Naive B cell (primary cell): ENCODE results near the gene ACTL8. TPM values are rescaled to one million over a fixed set of nuclear protein-coding genes. Genes with fewer than 3 reads are reported as not detected.
A peak's percentile ranks its signal among the peaks of the same experiment; 100 is the strongest.

Experiments
- ATAC-seq, 2 donors: fragments of 150-1000 bp; cut with Tn5 transposase; 2 replicates each; pipeline ENCODE4 v1.10.0; 2021; ENCODE audit warnings: low read depth in 2 of 2, mild to moderate bottlenecking in 2 of 2, moderate library complexity in 2 of 2
- DNase-seq: peaks from one replicate; pipeline ENCODE4 v3.0.0; 2022
- H3K27ac Mint-ChIP-seq, 6 donors: one replicate each; pipeline ENCODE4 v1.8.0; 2020 to 2022; ENCODE audit warnings: mild to moderate bottlenecking in 6 of 6, mixed read lengths in 6 of 6, moderate library complexity in 5 of 6, inconsistent platforms in 2 of 6
- H3K27me3 Mint-ChIP-seq, 3 donors: one replicate each; pipeline ENCODE4 v1.8.0; 2021 to 2022; ENCODE audit warnings: mixed read lengths in 3 of 3, mild to moderate bottlenecking in 1 of 3
- H3K36me3 Mint-ChIP-seq, 2 donors: one replicate each; pipeline ENCODE4 v1.8.0; 2020 to 2022; ENCODE audit warnings: mixed read lengths in 2 of 2, inconsistent platforms in 1 of 2, mild to moderate bottlenecking in 1 of 2
- H3K4me1 Mint-ChIP-seq, 3 donors: one replicate each; pipeline ENCODE4 v1.8.0; 2020 to 2022; ENCODE audit warnings: mixed read lengths in 3 of 3, inconsistent platforms in 1 of 3, mild to moderate bottlenecking in 1 of 3, moderate library complexity in 1 of 3
- H3K4me3 Mint-ChIP-seq, 8 donors: one replicate each; pipeline ENCODE4 v1.8.0; 2020 to 2022; ENCODE audit warnings: mild to moderate bottlenecking in 8 of 8, mixed read lengths in 8 of 8, moderate library complexity in 8 of 8, inconsistent platforms in 2 of 8
- H3K9me3 Mint-ChIP-seq, 7 donors: one replicate each; pipeline ENCODE4 v1.8.0; 2020 to 2022; ENCODE audit warnings: mixed read lengths in 7 of 7, mild to moderate bottlenecking in 5 of 7, inconsistent platforms in 2 of 7, moderate library complexity in 1 of 7
- polyA plus RNA-seq, 6 donors: library from polyadenylated mRNA; unstranded; fragments of 300-500 nt; fragmentation: Illumina TruSeq; gene quantifications; one replicate each; pipeline ENCODE4 v1.2.3, GENCODE V29; 2021; ENCODE audit warnings: low read depth in 6 of 6

The ACTL8 gene
- polyA plus RNA-seq, 6 donors from 2014 or later = not detected

DNA sequence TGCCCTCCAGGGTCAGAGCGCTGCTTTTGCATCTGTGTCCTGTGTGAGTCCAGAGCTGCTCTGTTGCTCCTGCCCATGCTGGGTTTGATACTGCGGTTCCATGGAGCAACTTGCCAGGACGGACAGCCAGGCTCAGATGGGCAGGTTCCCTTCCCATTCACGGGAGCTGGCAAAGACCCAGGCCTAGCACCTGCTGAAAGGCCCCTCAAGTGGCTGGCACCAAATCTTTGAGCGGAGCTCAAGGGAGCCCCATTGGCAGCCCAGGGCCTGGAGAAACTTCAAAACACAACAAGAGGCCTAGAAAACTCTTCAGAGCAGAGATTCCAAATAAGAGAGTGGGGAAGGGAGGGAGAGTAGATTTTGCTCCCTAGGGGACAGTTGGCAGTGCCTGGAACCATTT lies 97.2 kb downstream of the ACTL8 start:
- DNase-seq (no peak), ATAC-seq (no peak)
- Mint-ChIP-seq H3K9me3 (peaks cover 2 to 12% (median 7%) of the 10 kb centered on the region in 7 donors), H3K27me3 (peaks cover 0 to 5% (median 4%) of the 10 kb centered on the region in 3 donors), H3K4me1 (no peaks in the 10 kb centered on the region), H3K36me3 (no peaks in the 10 kb centered on the region), H3K27ac (no peak overlapping the region), H3K4me3 (no peak overlapping the region)

DNA sequence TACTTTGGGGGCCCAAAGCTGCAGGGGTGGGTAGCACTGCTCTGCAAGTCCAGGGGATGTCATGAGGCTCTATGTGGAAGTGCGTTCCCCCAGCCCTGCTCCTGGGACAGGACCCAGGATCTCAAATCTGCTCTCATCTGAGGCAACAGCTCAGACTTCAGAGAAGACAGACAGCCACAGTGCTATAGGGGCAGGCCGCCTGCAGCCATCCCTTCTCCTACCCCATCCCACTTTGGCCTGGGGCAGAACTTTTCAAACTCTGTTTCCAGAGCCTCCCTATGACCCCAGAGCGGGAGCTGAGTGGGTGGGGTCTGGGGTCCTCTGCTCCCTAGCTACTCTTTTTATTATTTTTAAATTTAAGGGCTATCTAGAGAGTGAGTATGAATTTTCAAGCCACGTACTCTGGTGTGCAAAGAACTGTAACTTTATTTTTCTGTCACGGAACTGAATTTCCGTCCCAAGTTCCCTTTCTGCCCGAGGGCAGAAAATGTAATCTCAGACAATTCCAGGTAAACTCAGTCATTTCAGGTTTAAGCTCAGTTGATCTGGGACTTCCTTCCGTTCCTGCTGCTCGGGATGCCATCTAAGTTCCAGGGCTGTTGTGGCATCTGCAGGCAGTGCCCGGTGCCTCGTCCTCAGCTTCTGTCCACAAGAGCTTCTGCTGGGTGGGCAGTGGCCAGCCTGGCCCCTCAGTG lies 98.3 kb downstream of the ACTL8 start:
- Mint-ChIP-seq H3K4me1 (no peaks in the 10 kb centered on the region), H3K4me3 (no peak overlapping the region), H3K36me3 (no peaks in the 10 kb centered on the region), H3K27me3 (peaks cover 0 to under 1% (median 0%) of the 10 kb centered on the region in 3 donors), H3K27ac (no peak overlapping the region), H3K9me3 (peaks cover 0 to 4% (median 3%) of the 10 kb centered on the region in 7 donors)
- DNase-seq (no peak), ATAC-seq (no peak)

DNA sequence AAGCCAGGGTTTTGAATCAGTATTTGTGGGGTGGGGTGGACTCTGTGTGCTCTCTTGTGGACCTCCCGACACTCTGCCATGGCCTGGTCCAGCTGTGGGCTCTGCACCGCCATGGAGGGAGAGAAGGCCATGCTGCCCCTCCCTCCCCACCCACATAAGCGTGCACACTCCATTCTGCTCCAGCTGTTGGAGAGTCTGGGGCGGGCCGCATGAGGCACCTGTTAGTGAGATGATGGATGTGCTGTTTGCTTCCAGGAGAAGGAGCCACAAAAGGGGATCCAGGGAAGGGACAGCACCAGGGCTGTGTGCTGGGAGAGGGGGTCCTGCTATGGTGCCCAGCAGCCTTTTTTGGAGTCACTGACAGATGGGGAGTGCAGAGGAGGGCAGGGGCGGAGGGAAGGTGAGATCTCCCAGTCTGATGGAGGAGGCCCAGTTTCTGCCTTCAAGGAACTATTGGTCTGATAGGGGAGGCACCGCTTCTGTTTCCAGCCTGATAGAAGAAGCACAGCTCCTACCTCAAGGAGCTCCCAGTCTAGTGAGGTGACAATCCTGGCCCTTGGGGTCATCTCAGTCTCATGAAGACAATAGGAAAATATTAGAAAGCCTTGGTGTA lies 101.5 kb downstream of the ACTL8 start:
- peaks cover under 1 to 1% (median under 1%) of the 10 kb centered on the region in 3 donors for H3K4me1 Mint-ChIP-seq
- peaks cover 0 to 5% (median 0%) of the 10 kb centered on the region in 7 donors for H3K9me3 Mint-ChIP-seq
- H3K27ac Mint-ChIP-seq = no peak overlapping the region
- H3K36me3 Mint-ChIP-seq = no peaks in the 10 kb centered on the region
- no peak for DNase-seq
- no peak overlapping the region for H3K4me3 Mint-ChIP-seq
- peaks cover 0 to 10% (median 9%) of the 10 kb centered on the region in 3 donors for H3K27me3 Mint-ChIP-seq
- no peak for ATAC-seq

DNA sequence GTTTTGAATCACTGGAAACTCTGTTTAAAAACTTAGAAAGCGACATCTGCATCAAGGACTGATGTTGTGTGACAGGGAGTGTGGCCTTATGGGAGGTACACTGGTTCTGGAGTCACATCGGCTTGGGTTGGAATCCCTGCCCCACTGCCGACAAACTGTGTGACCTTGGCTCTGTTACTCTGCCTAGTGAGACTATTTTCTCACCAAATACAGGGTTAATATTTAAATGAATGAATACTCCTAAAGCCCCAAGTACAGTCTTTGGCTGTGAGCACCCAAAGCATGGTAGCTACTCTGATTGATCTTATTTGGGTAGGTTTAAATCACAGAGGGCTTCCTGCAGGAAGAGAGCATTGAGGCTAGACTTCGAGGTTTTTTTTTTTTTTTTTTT lies 102.0 kb downstream of the ACTL8 start:
- H3K4me3 Mint-ChIP-seq = no peak overlapping the region
- H3K27me3 Mint-ChIP-seq = peaks cover 0 to 10% (median 9%) of the 10 kb centered on the region in 3 donors
- DNase-seq (no peak), ATAC-seq (no peak)
- H3K9me3 Mint-ChIP-seq = peaks cover 0 to 5% (median 0%) of the 10 kb centered on the region in 7 donors
- H3K36me3 Mint-ChIP-seq = no peaks in the 10 kb centered on the region
- H3K27ac Mint-ChIP-seq = no peak overlapping the region
- H3K4me1 Mint-ChIP-seq = peaks cover 4 to 6% (median 5%) of the 10 kb centered on the region in 3 donors

DNA sequence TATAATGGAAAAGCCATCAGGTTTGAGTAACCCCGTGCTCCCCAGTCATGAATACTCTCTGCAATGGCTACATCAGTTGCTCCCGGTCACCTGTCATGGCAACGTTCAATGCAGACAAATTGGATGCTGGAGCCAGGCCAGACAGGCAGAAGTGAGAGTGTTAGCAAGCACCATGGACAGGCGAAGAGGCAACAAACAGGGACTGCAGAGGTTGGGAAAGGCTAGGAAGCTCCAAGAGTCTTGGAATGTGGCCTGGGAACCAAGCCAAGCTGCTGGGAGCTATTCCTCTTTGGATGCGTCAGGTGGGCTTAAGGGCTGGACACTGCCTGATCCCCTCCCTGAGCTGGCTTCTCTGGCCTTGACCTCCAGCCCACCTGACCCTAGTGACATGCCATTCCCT lies 102.9 kb downstream of the ACTL8 start:
- Mint-ChIP-seq H3K4me1 (peaks cover 4 to 6% (median 5%) of the 10 kb centered on the region in 3 donors), H3K27ac (no peak overlapping the region), H3K36me3 (no peaks in the 10 kb centered on the region), H3K27me3 (peaks cover 0 to 10% (median 9%) of the 10 kb centered on the region in 3 donors), H3K9me3 (peaks cover 0 to 5% (median 0%) of the 10 kb centered on the region in 7 donors), H3K4me3 (no peak overlapping the region)
- DNase-seq (no peak), ATAC-seq (no peak)

DNA sequence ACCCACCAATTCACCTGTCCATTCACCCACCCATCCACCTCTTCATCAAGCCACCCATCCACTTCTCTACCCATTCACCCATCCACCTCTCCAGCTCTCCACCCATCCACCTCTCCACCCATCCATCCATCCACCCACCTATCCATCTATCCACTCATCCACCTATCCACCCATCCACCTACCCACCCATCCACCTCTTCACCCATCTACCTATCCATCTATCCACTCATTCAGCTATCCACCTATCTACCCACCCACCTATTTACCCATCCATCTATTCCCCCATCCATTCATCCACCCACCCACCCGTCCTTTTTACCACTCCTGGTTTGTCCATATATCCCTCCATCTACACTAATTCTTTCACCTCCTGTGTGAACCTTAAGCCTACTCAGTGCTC lies 105.7 kb downstream of the ACTL8 start:
- peaks cover 0 to 10% (median 9%) of the 10 kb centered on the region in 3 donors for H3K27me3 Mint-ChIP-seq
- DNase-seq = no peak
- peak overlapping the region in 1 of 6 donors; percentile 25 for H3K27ac Mint-ChIP-seq
- no peak overlapping the region for H3K4me3 Mint-ChIP-seq
- H3K4me1 Mint-ChIP-seq = peaks cover 4 to 6% (median 5%) of the 10 kb centered on the region in 3 donors
- H3K9me3 Mint-ChIP-seq = peaks cover 0 to 5% (median 0%) of the 10 kb centered on the region in 7 donors
- no peaks in the 10 kb centered on the region for H3K36me3 Mint-ChIP-seq
- ATAC-seq = no peak

DNA sequence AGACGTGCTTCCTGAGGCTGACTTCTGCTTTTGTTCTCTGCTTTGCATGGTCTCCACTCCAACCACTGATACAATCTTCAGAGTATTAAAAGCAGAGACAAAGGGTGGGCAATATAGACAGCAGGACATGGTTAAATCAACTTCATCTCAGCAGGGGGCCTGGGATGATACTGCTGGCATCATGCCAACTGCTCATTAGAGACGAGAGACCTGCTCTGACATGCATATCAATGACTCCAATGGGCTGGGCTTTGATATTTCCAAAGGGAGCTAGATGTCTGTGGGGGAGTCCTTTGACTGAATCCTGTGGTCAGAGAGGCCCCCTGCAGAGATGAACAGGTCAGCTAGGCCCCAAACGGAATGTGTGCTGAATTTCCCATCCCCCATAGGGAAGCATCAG lies 106.6 kb downstream of the ACTL8 start:
- Mint-ChIP-seq H3K4me1 (peaks cover 4 to 6% (median 5%) of the 10 kb centered on the region in 3 donors), H3K36me3 (no peaks in the 10 kb centered on the region), H3K27ac (peak overlapping the region in 1 of 6 donors; percentile 44), H3K4me3 (no peak overlapping the region), H3K9me3 (peaks cover 0 to 5% (median 0%) of the 10 kb centered on the region in 7 donors), H3K27me3 (peaks cover 0 to 10% (median 9%) of the 10 kb centered on the region in 3 donors)
- ATAC-seq = no peak
- DNase-seq = no peak

DNA sequence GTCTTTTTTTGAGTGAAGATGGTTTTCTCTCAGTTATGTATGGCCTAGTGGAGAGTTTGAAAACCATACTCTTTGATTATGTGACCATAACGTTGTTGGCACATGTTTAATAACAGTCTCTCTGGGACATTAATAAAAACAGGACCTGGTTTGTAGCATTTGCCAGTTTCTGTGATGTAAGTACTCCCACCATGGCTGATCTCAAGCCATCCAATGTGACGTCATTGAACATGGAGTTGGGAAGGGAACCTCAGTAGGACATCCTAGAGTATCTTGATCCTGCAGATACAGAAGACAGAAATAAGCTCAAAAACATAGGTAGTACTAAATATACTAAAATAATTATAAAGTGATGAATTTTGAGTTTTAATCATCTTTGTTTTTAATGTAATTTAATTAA lies 107.0 kb downstream of the ACTL8 start:
- no peak for ATAC-seq
- Mint-ChIP-seq H3K4me1 (peaks cover 4 to 6% (median 5%) of the 10 kb centered on the region in 3 donors), H3K27me3 (peaks cover under 1 to 13% (median 12%) of the 10 kb centered on the region in 3 donors), H3K4me3 (no peak overlapping the region), H3K9me3 (peaks cover 0 to 5% (median 1%) of the 10 kb centered on the region in 7 donors), H3K36me3 (no peaks in the 10 kb centered on the region), H3K27ac (no peak overlapping the region)
- no peak for DNase-seq

DNA sequence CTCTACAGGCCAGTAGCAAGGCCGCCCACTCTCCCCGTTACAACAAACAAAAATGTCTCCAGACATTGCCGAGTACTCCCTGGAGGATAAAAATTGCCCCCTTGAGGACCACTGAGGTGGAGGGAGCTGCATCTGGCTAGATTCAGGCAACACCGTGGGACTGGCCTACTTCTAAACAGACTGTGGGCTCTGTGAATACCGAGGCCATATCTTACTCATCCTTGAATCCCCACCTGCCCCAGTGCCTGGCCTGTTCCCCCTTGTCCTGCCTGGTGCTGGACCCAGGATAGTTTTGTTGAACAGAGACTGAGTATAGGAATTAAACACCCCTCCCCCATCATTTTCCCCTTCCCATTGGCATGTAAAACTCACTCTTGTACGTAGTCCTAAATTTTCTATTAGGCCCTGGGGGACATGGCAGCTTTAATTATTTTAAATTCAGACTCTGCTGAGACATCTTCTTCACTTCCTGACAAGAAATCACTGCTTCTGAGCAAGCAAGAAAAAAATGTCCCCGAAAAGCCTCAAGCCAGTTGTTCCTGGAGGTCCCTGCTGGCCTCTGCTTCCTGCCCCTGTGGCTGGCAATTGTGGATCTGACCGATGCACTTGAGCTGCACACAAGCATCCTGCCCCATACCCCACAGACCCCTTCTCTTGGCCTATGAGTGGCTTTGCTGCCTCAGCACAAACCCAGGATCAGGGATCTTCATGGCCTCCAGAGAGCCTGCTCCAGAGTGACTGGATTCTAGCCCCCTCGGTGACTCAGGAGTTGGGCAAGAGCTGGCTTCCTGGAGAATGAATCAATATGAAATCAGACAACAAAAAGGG lies 111.0 kb downstream of the ACTL8 start:
- Mint-ChIP-seq H3K9me3 (peaks cover 0 to 19% (median 3%) of the 10 kb centered on the region in 7 donors), H3K36me3 (peaks cover 0 to 7% of the 10 kb centered on the region in 2 donors), H3K27me3 (peaks cover 3 to 9% (median 5%) of the 10 kb centered on the region in 3 donors), H3K4me1 (peaks cover 4 to 6% (median 5%) of the 10 kb centered on the region in 3 donors), H3K27ac (no peak overlapping the region), H3K4me3 (no peak overlapping the region)
- no peak for ATAC-seq
- no peak for DNase-seq

DNA sequence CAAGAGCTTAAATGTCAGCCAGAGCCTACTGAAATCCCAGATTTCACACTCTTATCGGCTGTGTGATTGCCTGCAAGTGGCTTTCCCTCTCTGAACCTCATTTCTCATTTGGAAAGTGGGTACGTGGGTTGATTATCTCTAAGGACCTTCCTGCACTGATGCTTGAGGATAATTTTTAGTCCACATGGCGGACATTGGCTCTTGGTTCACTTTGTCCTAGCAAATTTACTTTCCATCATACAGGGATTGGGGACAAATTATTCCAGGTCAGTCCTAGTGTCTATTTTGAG lies 111.6 kb downstream of the ACTL8 start:
- Mint-ChIP-seq H3K27me3 (peaks cover 3 to 6% (median 5%) of the 10 kb centered on the region in 3 donors), H3K4me3 (no peak overlapping the region), H3K36me3 (peaks cover 0 to 7% of the 10 kb centered on the region in 2 donors), H3K4me1 (peaks cover 3 to 4% (median 3%) of the 10 kb centered on the region in 3 donors), H3K9me3 (peaks cover 1 to 24% (median 4%) of the 10 kb centered on the region in 7 donors), H3K27ac (no peak overlapping the region)
- ATAC-seq (no peak), DNase-seq (no peak)

DNA sequence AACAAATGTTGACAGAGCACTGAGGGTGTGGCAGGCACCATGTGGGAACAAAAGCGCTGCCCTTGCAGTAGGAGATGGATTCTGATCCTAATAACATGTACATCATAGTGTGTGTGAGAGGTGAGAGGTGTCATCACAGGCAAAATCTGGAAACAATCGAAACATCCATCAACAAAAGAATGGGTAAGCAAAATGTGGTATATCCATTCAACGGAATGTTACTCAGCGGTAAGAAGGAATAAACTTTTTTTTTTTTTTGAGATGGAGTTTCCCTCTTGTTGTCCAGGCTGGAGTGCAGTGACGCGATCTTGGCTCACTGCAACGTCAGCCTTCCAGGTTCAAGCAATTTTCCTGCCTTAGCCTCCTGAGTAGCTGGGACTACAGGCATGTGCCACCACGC lies 112.3 kb downstream of the ACTL8 start:
- no peak overlapping the region for H3K27ac Mint-ChIP-seq

DNA sequence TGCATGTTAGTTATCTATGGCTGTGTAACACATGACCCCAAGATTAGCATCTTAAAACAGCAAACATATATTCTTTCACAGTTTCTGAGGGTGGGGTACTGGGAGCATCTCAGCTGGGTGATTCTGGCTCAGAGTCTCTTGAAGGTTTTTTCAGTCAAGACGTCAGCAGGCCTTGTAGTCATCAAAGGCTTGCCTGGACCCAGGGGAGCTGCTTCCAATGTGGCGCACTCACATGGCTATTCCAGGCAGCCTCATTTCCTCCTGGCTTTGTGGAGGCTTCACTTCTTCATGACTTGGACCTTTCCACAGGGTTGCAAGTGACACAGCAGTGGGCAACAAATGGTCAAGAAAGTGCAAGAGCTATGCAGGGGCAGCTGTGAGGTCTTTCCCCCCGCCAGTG lies 114.7 kb downstream of the ACTL8 start:
- H3K9me3 Mint-ChIP-seq = peaks cover 3 to 26% (median 4%) of the 10 kb centered on the region in 7 donors
- DNase-seq (no peak), ATAC-seq (no peak)
- H3K27ac Mint-ChIP-seq = no peak overlapping the region
- peaks cover 3 to 9% (median 6%) of the 10 kb centered on the region in 3 donors for H3K27me3 Mint-ChIP-seq
- H3K36me3 Mint-ChIP-seq = peaks cover 0 to 7% of the 10 kb centered on the region in 2 donors
- no peaks in the 10 kb centered on the region for H3K4me1 Mint-ChIP-seq
- H3K4me3 Mint-ChIP-seq = peak overlapping the region in 1 of 8 donors; percentile 14

More for the DNA sequence above, 112.3 kb downstream of the ACTL8 start:
- H3K4me3 Mint-ChIP-seq = no peak overlapping the region
- ATAC-seq = no peak
- H3K27me3 Mint-ChIP-seq = peaks cover 3 to 7% (median 6%) of the 10 kb centered on the region in 3 donors
- H3K4me1 Mint-ChIP-seq = no peaks in the 10 kb centered on the region
- peaks cover 1 to 26% (median 4%) of the 10 kb centered on the region in 7 donors for H3K9me3 Mint-ChIP-seq
- no peak for DNase-seq
- peaks cover 0 to 7% of the 10 kb centered on the region in 2 donors for H3K36me3 Mint-ChIP-seq

DNA sequence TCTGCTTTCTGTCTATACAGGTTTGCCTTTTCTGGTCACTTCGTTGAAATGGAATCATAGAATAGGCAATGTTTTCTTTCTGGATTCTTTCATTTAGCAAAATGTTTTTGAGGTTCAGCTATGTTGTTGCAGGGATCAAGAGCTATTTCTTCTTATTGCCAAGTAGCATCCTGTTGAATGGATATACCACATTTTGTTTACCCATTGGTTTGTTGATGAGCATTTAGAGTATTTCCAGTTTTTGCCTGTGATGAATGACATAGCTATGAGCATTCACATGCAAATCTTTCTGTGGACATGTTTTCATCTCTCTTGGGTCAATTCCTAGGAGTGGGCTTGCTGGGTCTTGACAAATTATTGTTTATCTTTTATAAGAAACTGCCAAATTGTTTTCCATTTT lies 115.5 kb downstream of the ACTL8 start:
- Mint-ChIP-seq H3K36me3 (peaks cover 0 to 7% of the 10 kb centered on the region in 2 donors), H3K4me1 (no peaks in the 10 kb centered on the region), H3K4me3 (no peak overlapping the region), H3K27me3 (peaks cover 3 to 9% (median 6%) of the 10 kb centered on the region in 3 donors), H3K9me3 (peaks cover 3 to 26% (median 4%) of the 10 kb centered on the region in 7 donors), H3K27ac (no peak overlapping the region)
- no peak for ATAC-seq
- no peak for DNase-seq
